SK-N-SH treated with all-trans-retinoic acid at 6 μM for 48 hours (cell line): ENCODE measurements around the gene ZNF654.

Experiments
- ATAC-seq: fragments of 200-7000 bp; cut with Tn5 transposase; 3 replicates; pipeline ENCODE4 v1.9.1; 2020; ENCODE audit warnings: mild to moderate bottlenecking, moderate library complexity
- ARNTL ChIP-seq: fragments of 450-650 bp; formaldehyde crosslinking; IDR thresholded peaks from 2 replicates; pipeline ENCODE4 v1.5.0; 2020; ENCODE audit warnings: low read depth, mild to moderate bottlenecking, moderate library complexity, borderline replicate concordance
- BACH2 ChIP-seq: fragments of 250-450 bp; sonication (Bioruptor Pico); IDR thresholded peaks from 2 replicates; pipeline ENCODE4 v1.9.0; 2021; ENCODE audit warnings: mild to moderate bottlenecking, borderline replicate concordance
- CSDC2 ChIP-seq: fragments of 250-450 bp; sonication (Bioruptor Pico); IDR thresholded peaks from 2 replicates; pipeline ENCODE4 v1.5.0; 2020; ENCODE audit warnings: mild to moderate bottlenecking, moderate library complexity
- ESRRG ChIP-seq: fragments of 250-450 bp; sonication (Bioruptor Pico); IDR thresholded peaks from 2 replicates; pipeline ENCODE4 v1.6.1; 2021; ENCODE audit warnings: mild to moderate bottlenecking
- ISL1 ChIP-seq: fragments of 250-450 bp; sonication (Bioruptor Pico); IDR thresholded peaks from 2 replicates; pipeline ENCODE4 v2.1.2; 2022; ENCODE audit warnings: mild to moderate bottlenecking, moderate library complexity
- OSR1 ChIP-seq: fragments of 250-450 bp; sonication (Bioruptor Pico); IDR thresholded peaks from 2 replicates; pipeline ENCODE4 v1.8.0; 2022; ENCODE audit warnings: moderate library complexity, mild to moderate bottlenecking, inconsistent platforms
- PPARA ChIP-seq: fragments of 250-450 bp; sonication (Bioruptor Pico); IDR thresholded peaks from 2 replicates; pipeline ENCODE4 v1.5.0; 2020; ENCODE audit warnings: mild to moderate bottlenecking, borderline replicate concordance
- RARB ChIP-seq: fragments of 250-450 bp; sonication (Bioruptor Pico); IDR thresholded peaks from 2 replicates; pipeline ENCODE4 v1.8.0; 2021; ENCODE audit warnings: mild to moderate bottlenecking, moderate library complexity
- TOX ChIP-seq: fragments of 250-450 bp; sonication (Bioruptor Pico); IDR thresholded peaks from 2 replicates; pipeline ENCODE4 v1.8.0; 2021; ENCODE audit warnings: mild to moderate bottlenecking, moderate library complexity, borderline replicate concordance
- ZFP30 ChIP-seq: fragments of 450-650 bp; formaldehyde crosslinking; IDR thresholded peaks from 2 replicates; pipeline ENCODE4 v1.5.0; 2022; ENCODE audit warnings: mild to moderate bottlenecking, moderate library complexity
- ZNF70 ChIP-seq: fragments of 450-650 bp; formaldehyde crosslinking; IDR thresholded peaks from 2 replicates; pipeline ENCODE4 v1.5.0; 2020; ENCODE audit warnings: mild to moderate bottlenecking, moderate library complexity
- ZNF8 ChIP-seq: fragments of 450-650 bp; formaldehyde crosslinking; IDR thresholded peaks from 2 replicates; pipeline ENCODE4 v1.5.0; 2020; ENCODE audit warnings: mild to moderate bottlenecking, moderate library complexity
- TF ChIP-seq, protein P1 (sequence below): fragments of 250-450 bp; sonication (Bioruptor Pico); IDR thresholded peaks from 2 replicates; pipeline ENCODE4 v1.5.1; 2021; ENCODE audit warnings: mild to moderate bottlenecking, moderate library complexity
- TF ChIP-seq, protein P2 (sequence below): fragments of 250-450 bp; sonication (Bioruptor Pico); IDR thresholded peaks from 2 replicates; pipeline ENCODE4 v1.5.0; 2020; ENCODE audit warnings: mild to moderate bottlenecking, moderate library complexity
- TF ChIP-seq, protein P3 (sequence below): fragments of 250-450 bp; sonication (Bioruptor Pico); IDR thresholded peaks from 2 replicates; pipeline ENCODE4 v1.5.1; 2020; ENCODE audit warnings: low read depth, mild to moderate bottlenecking, moderate library complexity
- TF ChIP-seq, protein P4 (sequence below): fragments of 250-450 bp; sonication (Bioruptor Pico); IDR thresholded peaks from 2 replicates; pipeline ENCODE4 v1.8.0; 2020; ENCODE audit warnings: mild to moderate bottlenecking, moderate library complexity, borderline replicate concordance
- TF ChIP-seq, protein P5 (sequence below): fragments of 250-450 bp; sonication (Bioruptor Pico); IDR thresholded peaks from 2 replicates; pipeline ENCODE4 v1.8.0; 2021; ENCODE audit warnings: low read depth, mild to moderate bottlenecking, moderate library complexity, borderline replicate concordance

The ZNF654 gene

DNA sequence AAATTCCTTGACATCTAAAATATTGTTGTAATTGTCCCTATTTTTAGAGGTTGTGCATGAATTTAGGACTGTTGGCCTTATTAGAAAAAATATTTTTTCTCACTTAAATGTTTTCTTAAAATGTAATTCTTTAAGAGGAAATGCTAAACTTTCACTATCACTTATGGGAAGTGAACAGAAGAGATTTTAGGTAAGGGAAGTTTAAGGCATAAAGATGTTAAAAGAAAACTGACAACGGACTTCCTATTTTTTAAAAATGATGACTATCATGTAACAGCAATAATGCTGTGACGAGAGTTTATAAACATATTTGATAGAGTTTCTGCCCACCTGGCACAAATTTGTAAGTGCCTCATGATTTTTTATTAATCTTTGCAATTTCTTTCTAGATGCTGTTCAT, 93.8 kb downstream of the ZNF654 start:
- TF ChIP-seq PPARA (no peak), ARNTL (CRISPR knock-in tag) (no peak)
- no peak for ATAC-seq

DNA sequence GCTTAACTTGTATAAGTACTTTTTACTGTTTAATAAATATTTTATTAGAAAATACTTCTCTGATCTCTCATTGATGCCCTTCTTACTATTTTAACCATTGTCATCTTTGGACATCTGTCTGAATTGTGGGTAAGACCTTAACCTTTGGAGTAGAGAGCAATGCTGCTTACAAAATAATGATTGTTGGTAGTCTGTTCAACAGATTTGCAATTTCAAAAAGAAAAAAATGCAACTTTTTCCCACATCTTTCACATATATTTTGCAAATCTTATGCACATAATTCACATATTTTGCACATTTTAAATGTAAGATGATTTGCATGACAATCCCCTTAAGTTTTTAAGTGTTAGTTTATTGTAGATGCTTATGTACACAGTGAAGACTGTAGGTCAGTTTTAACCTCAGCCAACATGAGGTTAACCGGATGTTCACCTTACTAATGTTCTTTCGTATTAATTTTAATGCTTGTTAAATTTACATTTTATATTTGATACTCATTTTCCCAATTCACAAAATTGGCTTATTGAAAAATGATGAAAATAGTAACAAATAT, 107.4 kb downstream of the ZNF654 start:
- no peak for ATAC-seq

DNA sequence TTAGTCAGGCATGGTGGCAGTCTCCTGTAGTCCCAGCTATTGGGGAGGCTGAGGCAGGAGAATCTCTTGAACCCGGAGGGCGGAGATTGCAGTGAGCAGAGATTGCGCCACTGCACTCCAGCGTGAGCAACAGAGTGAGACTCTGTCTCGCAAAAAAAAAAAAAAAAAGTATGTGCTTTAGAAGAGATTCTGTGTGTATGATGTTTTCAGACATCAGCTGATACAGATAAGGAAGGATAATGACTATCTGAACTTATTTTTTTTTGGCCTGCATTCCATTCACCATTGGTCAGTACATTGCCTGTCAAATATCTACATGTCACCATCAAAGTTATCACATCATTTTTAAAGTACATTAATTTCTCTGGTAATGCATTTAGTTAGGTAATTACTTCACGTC, 108.1 kb downstream of the ZNF654 start:
- ATAC-seq = no peak
- TF ChIP-seq BACH2 (CRISPR knock-in tag) (no peak), ZFP30 (no peak), ZNF70 (CRISPR knock-in tag) (no peak), TOX (CRISPR knock-in tag) (no peak), ARNTL (CRISPR knock-in tag) (no peak), OSR1 (CRISPR knock-in tag) (no peak), ISL1 (no peak), PPARA (no peak)
- TF ChIP-seq, protein P1, sequence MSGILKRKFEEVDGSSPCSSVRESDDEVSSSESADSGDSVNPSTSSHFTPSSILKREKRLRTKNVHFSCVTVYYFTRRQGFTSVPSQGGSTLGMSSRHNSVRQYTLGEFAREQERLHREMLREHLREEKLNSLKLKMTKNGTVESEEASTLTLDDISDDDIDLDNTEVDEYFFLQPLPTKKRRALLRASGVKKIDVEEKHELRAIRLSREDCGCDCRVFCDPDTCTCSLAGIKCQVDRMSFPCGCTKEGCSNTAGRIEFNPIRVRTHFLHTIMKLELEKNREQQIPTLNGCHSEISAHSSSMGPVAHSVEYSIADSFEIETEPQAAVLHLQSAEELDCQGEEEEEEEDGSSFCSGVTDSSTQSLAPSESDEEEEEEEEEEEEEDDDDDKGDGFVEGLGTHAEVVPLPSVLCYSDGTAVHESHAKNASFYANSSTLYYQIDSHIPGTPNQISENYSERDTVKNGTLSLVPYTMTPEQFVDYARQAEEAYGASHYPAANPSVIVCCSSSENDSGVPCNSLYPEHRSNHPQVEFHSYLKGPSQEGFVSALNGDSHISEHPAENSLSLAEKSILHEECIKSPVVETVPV (CRISPR knock-in tag) = no peak
- TF ChIP-seq, protein P2, sequence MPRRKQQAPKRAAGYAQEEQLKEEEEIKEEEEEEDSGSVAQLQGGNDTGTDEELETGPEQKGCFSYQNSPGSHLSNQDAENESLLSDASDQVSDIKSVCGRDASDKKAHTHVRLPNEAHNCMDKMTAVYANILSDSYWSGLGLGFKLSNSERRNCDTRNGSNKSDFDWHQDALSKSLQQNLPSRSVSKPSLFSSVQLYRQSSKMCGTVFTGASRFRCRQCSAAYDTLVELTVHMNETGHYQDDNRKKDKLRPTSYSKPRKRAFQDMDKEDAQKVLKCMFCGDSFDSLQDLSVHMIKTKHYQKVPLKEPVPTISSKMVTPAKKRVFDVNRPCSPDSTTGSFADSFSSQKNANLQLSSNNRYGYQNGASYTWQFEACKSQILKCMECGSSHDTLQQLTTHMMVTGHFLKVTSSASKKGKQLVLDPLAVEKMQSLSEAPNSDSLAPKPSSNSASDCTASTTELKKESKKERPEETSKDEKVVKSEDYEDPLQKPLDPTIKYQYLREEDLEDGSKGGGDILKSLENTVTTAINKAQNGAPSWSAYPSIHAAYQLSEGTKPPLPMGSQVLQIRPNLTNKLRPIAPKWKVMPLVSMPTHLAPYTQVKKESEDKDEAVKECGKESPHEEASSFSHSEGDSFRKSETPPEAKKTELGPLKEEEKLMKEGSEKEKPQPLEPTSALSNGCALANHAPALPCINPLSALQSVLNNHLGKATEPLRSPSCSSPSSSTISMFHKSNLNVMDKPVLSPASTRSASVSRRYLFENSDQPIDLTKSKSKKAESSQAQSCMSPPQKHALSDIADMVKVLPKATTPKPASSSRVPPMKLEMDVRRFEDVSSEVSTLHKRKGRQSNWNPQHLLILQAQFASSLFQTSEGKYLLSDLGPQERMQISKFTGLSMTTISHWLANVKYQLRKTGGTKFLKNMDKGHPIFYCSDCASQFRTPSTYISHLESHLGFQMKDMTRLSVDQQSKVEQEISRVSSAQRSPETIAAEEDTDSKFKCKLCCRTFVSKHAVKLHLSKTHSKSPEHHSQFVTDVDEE = no peak
- TF ChIP-seq, protein P3, sequence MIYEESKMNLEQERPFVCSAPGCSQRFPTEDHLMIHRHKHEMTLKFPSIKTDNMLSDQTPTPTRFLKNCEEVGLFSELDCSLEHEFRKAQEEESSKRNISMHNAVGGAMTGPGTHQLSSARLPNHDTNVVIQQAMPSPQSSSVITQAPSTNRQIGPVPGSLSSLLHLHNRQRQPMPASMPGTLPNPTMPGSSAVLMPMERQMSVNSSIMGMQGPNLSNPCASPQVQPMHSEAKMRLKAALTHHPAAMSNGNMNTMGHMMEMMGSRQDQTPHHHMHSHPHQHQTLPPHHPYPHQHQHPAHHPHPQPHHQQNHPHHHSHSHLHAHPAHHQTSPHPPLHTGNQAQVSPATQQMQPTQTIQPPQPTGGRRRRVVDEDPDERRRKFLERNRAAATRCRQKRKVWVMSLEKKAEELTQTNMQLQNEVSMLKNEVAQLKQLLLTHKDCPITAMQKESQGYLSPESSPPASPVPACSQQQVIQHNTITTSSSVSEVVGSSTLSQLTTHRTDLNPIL (CRISPR knock-in tag) = no peak
- TF ChIP-seq, protein P4, sequence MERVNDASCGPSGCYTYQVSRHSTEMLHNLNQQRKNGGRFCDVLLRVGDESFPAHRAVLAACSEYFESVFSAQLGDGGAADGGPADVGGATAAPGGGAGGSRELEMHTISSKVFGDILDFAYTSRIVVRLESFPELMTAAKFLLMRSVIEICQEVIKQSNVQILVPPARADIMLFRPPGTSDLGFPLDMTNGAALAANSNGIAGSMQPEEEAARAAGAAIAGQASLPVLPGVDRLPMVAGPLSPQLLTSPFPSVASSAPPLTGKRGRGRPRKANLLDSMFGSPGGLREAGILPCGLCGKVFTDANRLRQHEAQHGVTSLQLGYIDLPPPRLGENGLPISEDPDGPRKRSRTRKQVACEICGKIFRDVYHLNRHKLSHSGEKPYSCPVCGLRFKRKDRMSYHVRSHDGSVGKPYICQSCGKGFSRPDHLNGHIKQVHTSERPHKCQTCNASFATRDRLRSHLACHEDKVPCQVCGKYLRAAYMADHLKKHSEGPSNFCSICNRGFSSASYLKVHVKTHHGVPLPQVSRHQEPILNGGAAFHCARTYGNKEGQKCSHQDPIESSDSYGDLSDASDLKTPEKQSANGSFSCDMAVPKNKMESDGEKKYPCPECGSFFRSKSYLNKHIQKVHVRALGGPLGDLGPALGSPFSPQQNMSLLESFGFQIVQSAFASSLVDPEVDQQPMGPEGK (CRISPR knock-in tag) = no peak

More for the DNA sequence above, 107.4 kb downstream of the ZNF654 start:
- TF ChIP-seq, protein P5, sequence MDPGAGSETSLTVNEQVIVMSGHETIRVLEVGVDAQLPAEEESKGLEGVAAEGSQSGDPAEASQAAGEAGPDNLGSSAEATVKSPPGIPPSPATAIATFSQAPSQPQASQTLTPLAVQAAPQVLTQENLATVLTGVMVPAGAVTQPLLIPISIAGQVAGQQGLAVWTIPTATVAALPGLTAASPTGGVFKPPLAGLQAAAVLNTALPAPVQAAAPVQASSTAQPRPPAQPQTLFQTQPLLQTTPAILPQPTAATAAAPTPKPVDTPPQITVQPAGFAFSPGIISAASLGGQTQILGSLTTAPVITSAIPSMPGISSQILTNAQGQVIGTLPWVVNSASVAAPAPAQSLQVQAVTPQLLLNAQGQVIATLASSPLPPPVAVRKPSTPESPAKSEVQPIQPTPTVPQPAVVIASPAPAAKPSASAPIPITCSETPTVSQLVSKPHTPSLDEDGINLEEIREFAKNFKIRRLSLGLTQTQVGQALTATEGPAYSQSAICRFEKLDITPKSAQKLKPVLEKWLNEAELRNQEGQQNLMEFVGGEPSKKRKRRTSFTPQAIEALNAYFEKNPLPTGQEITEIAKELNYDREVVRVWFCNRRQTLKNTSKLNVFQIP (CRISPR knock-in tag) = no peak
- TF ChIP-seq ESRRG (CRISPR knock-in tag) (no peak), TOX (CRISPR knock-in tag) (no peak), ZNF8 (no peak), ZNF70 (CRISPR knock-in tag) (no peak), RARB (CRISPR knock-in tag) (no peak), CSDC2 (no peak)
- TF ChIP-seq, protein P2 = no peak
- TF ChIP-seq, protein P4 (CRISPR knock-in tag) = no peak
- TF ChIP-seq, protein P1 (CRISPR knock-in tag) = no peak
